HepG2 (cell line): Measurements from ENCODE around the gene RASGRP2. TPM values are rescaled to one million over a fixed set of nuclear protein-coding genes. Genes with fewer than 3 reads are reported as not detected.
A peak's percentile ranks its signal among the peaks of the same experiment; 100 is the strongest.

ENCODE experiments used
- GABPA ChIP-seq, 2 experiments: IDR thresholded peaks; 2 replicates each; pipeline ENCODE4 v1.6.1; 2011 to 2016; ENCODE audit warnings: low read depth in 2 of 2, low read length in 1 of 2, missing biosample characterization in 1 of 2, missing genetic modification characterization in 1 of 2
- HINFP ChIP-seq: sonication (generic); formaldehyde crosslinking; IDR thresholded peaks from 2 replicates; pipeline ENCODE4 v1.4.0; 2020; ENCODE audit warnings: low read depth, mild to moderate bottlenecking, missing genetic modification reagents
- HOXA3 ChIP-seq: sonication (generic); formaldehyde crosslinking; IDR thresholded peaks from 2 replicates; pipeline ENCODE4 v1.5.0; 2020; ENCODE audit warnings: missing genetic modification reagents
- KLF16 ChIP-seq, 2 experiments: sonication (generic) in 1 of 2; formaldehyde crosslinking in 1 of 2; IDR thresholded peaks; 2 replicates each; pipeline versions ENCODE4 v1.6.1 to v1.8.0; 2016 to 2023; ENCODE audit warnings: missing genetic modification reagents in 2 of 2, missing compliant biosample characterization in 1 of 2
- PRDM10 ChIP-seq: sonication (generic); formaldehyde crosslinking; IDR thresholded peaks from 2 replicates; pipeline ENCODE4 v1.4.0; 2020; ENCODE audit warnings: low read depth, missing genetic modification reagents
- RXRB ChIP-seq: IDR thresholded peaks from 2 replicates; pipeline ENCODE4 v1.6.1; 2016; ENCODE audit warnings: borderline replicate concordance, missing genetic modification reagents, missing compliant biosample characterization
- SMARCC2 ChIP-seq: fragments of 450-650 bp; IDR thresholded peaks from 2 replicates; pipeline ENCODE4 v1.6.1; 2017; ENCODE audit warnings: antibody characterized with exemption, mild to moderate bottlenecking
- SUZ12 ChIP-seq: fragments of 150-350 bp; IDR thresholded peaks from 2 replicates; pipeline ENCODE4 v1.6.1; 2014; ENCODE audit warnings: low read depth, low read length
- THAP11 ChIP-seq: IDR thresholded peaks from 2 replicates; pipeline ENCODE4 v1.6.1; 2016; ENCODE audit warnings: missing biosample characterization, missing genetic modification reagents
- ZBTB1 ChIP-seq: sonication (generic); formaldehyde crosslinking; IDR thresholded peaks from 2 replicates; pipeline ENCODE4 v1.4.0; 2020; ENCODE audit warnings: missing genetic modification reagents, borderline replicate concordance
- ZFP41 ChIP-seq: sonication (generic); formaldehyde crosslinking; IDR thresholded peaks from 2 replicates; pipeline ENCODE4 v1.4.0; 2020; ENCODE audit warnings: mild to moderate bottlenecking, missing genetic modification reagents, borderline replicate concordance
- ZNF260 ChIP-seq: sonication (generic); formaldehyde crosslinking; IDR thresholded peaks from 2 replicates; pipeline ENCODE4 v1.4.0; 2020; ENCODE audit warnings: missing genetic modification reagents, low read depth, mild to moderate bottlenecking, borderline replicate concordance
- ZNF614 ChIP-seq: IDR thresholded peaks from 2 replicates; pipeline ENCODE4 v1.6.1; 2018; ENCODE audit warnings: missing biosample characterization, missing genetic modification reagents, inconsistent platforms, borderline replicate concordance
- polyA plus RNA-seq, 8 experiments: library from polyadenylated mRNA; depleted of rRNA in 3 of 8; stranded (reverse) in 7 of 8; unstranded in 1 of 8; fragments of >200 nt; fragmentation: Illumina TruSeq in 4 of 8; extraction: Trizol in 4 of 8; gene quantifications; 2 replicates each; pipeline versions ENCODE4 v1.2.1 to v1.2.3, GENCODE V29; 2011 to 2016; ENCODE audit warnings: low read depth in 4 of 8, missing spikeins in 1 of 8, mixed read lengths in 1 of 8; ENCODE audit not compliant: insufficient read depth in 1 of 8
- total RNA-seq, 5 experiments: library from RNA; depleted of rRNA; stranded (reverse); fragments of >200 nt; fragmentation: Illumina TruSeq; extraction: Trizol; gene quantifications; 2 replicates each; pipeline ENCODE4 v1.2.3, GENCODE V29; 2016; ENCODE audit warnings: low read depth in 1 of 5
- TF ChIP-seq, protein P1 (sequence below): sonication (generic); formaldehyde crosslinking; IDR thresholded peaks from 2 replicates; pipeline ENCODE4 v1.4.0; 2020; ENCODE audit warnings: mild to moderate bottlenecking, missing genetic modification reagents
- TF ChIP-seq, protein P2 (sequence below): sonication (generic); formaldehyde crosslinking; IDR thresholded peaks from 2 replicates; pipeline ENCODE4 v1.5.1; 2020; ENCODE audit warnings: missing genetic modification reagents, mild to moderate bottlenecking, borderline replicate concordance

RASGRP2 gene
- total and polyA plus RNA-seq, 2 of the 13 experiments (the other 11 are each of a cell fraction or from before 2014, with no cell fraction given) = 0.61 TPM; not detected in 1

DNA sequence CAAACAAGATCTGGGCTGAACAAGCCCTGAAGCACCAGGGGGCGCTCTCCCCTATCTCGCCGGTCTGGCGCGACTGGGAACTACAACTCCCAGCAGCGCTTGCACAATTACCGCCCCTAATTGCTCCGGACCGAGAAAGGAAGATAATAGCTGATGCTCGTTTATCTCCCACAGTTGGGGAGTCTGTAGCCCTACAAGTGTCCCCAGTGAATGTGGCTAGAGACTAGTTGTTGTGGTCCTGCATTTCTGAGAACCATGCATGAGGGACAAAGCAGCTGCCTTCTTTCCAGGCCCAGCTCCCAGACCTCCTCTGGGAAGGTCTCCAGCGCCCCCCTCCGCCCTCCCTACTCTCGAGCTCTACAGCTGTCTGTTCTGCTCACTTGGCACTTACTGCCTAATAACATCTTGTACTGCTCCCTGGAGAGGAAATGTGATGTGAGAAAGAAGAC lies 55.4 kb downstream of the RASGRP2 start (continued):
- TF ChIP-seq, protein P1, sequence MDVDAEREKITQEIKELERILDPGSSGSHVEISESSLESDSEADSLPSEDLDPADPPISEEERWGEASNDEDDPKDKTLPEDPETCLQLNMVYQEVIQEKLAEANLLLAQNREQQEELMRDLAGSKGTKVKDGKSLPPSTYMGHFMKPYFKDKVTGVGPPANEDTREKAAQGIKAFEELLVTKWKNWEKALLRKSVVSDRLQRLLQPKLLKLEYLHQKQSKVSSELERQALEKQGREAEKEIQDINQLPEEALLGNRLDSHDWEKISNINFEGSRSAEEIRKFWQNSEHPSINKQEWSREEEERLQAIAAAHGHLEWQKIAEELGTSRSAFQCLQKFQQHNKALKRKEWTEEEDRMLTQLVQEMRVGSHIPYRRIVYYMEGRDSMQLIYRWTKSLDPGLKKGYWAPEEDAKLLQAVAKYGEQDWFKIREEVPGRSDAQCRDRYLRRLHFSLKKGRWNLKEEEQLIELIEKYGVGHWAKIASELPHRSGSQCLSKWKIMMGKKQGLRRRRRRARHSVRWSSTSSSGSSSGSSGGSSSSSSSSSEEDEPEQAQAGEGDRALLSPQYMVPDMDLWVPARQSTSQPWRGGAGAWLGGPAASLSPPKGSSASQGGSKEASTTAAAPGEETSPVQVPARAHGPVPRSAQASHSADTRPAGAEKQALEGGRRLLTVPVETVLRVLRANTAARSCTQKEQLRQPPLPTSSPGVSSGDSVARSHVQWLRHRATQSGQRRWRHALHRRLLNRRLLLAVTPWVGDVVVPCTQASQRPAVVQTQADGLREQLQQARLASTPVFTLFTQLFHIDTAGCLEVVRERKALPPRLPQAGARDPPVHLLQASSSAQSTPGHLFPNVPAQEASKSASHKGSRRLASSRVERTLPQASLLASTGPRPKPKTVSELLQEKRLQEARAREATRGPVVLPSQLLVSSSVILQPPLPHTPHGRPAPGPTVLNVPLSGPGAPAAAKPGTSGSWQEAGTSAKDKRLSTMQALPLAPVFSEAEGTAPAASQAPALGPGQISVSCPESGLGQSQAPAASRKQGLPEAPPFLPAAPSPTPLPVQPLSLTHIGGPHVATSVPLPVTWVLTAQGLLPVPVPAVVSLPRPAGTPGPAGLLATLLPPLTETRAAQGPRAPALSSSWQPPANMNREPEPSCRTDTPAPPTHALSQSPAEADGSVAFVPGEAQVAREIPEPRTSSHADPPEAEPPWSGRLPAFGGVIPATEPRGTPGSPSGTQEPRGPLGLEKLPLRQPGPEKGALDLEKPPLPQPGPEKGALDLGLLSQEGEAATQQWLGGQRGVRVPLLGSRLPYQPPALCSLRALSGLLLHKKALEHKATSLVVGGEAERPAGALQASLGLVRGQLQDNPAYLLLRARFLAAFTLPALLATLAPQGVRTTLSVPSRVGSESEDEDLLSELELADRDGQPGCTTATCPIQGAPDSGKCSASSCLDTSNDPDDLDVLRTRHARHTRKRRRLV = peak; percentile 52; the same call in 1 of the 2 replicates
- TF ChIP-seq KLF16 (CRISPR knock-in tag; IDR thresholded peaks at IDR 0.05) (peak in 1 of 2 experiments; percentile 54; a peak in 1 of 4 replicates), RXRB (CRISPR knock-in tag) (peak; percentile 33; the same call in 1 of the 2 replicates), SUZ12 (peak; percentile 49; the same call in 1 of the 2 replicates), ZNF614 (CRISPR knock-in tag) (peak; percentile 47; the same call in 1 of the 2 replicates), ZBTB1 (CRISPR knock-in tag) (no peak), THAP11 (CRISPR knock-in tag) (peak; percentile 100), HINFP (CRISPR knock-in tag) (no peak), ZFP41 (CRISPR knock-in tag) (no peak), GABPA (IDR thresholded peaks at IDR 0.05; ENCODE audit: low read depth, low read length) (no peak), GABPA (CRISPR knock-in tag; IDR thresholded peaks at IDR 0.05; ENCODE audit: low read depth) (peak; percentile 51; the same call in 1 of the 2 replicates), ZNF260 (no peak), HOXA3 (peak; percentile 44; the same call in 1 of the 2 replicates), PRDM10 (0 out of 2 replicates have a peak, but pooled peaks have one; percentile 47), SMARCC2 (no peak)
- TF ChIP-seq, protein P2, sequence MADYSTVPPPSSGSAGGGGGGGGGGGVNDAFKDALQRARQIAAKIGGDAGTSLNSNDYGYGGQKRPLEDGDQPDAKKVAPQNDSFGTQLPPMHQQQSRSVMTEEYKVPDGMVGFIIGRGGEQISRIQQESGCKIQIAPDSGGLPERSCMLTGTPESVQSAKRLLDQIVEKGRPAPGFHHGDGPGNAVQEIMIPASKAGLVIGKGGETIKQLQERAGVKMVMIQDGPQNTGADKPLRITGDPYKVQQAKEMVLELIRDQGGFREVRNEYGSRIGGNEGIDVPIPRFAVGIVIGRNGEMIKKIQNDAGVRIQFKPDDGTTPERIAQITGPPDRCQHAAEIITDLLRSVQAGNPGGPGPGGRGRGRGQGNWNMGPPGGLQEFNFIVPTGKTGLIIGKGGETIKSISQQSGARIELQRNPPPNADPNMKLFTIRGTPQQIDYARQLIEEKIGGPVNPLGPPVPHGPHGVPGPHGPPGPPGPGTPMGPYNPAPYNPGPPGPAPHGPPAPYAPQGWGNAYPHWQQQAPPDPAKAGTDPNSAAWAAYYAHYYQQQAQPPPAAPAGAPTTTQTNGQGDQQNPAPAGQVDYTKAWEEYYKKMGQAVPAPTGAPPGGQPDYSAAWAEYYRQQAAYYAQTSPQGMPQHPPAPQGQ = no peak
